ENCODE results near the gene F11R. TPM values are rescaled to one million over a fixed set of nuclear protein-coding genes. Genes with fewer than 3 reads are reported as not detected.

The F11R gene
- total and polyA plus RNA-seq, 4 donors: 25.8 to 80.4 (median 45.6) TPM

- Histone ChIP-seq H3K4me1 (ENCODE audit: control insufficient read depth in 4 of 4, insufficient read depth in 4 of 4, low read length in 3 of 4) (no peaks in the 10 kb centered on the region), H3K9me3 (ENCODE audit: control insufficient read depth in 4 of 4, low read length in 3 of 4) (peaks cover 0 to 7% (median 2%) of the 10 kb centered on the region in 4 donors), H3K36me3 (ENCODE audit: control insufficient read depth in 4 of 4, insufficient read depth in 3 of 4, low read depth in 1 of 4, low read length in 3 of 4) (peaks cover 0 to 5% (median 0%) of the 10 kb centered on the region in 4 donors), H3K27ac (ENCODE audit: low read depth in 1 of 2, low read length in 2 of 2) (no peak overlapping the region), H3K27me3 (ENCODE audit: control insufficient read depth in 4 of 4, insufficient read depth in 4 of 4, low read length in 3 of 4) (no peaks in the 10 kb centered on the region), H3K4me3 (ENCODE audit: low read depth in 1 of 3, low read length in 3 of 3) (no peak overlapping the region), H3K9ac (ENCODE audit: low read depth in 1 of 2, low read length in 2 of 2) (no peak overlapping the region)
- no peak for DNase-seq (ENCODE audit: low spot score)
- WGBS: 88% methylated on average over 3 of the region's 3 CpGs
- TF ChIP-seq JUND (IDR thresholded peaks at IDR 0.05): no peak
- TF ChIP-seq EGR1 (IDR thresholded peaks at IDR 0.05; ENCODE audit: low read depth in 2 of 2): no peak
Measured at GRCh38 chr1:161052899-161053298, 31.9 kb upstream of the F11R start.

DNA sequence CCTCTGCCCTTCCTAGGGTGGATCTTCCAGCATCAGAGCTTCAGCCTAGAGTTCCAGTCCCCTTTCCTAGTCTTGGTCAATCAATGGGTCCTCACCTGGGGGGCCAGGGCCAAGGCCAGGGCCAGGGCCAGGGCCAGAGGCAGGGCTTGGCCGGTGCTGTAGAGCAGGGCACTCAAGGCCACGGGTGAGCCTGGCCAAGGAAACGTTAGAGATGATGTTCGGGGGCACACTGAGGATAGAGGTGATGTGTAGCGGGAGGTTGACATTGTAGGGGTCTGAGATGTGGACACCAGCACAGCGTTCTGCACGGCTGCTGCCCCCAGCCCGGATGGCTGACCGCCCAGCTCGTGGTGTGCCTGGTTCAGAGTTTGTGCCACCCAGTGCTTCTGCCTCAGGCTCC, 30.3 kb upstream of the F11R start:
- peaks cover 0 to 10% (median 2%) of the 10 kb centered on the region in 4 donors for H3K4me1 ChIP-seq (ENCODE audit: control insufficient read depth in 4 of 4, insufficient read depth in 4 of 4, low read length in 3 of 4)
- H3K4me3 ChIP-seq (ENCODE audit: low read depth in 1 of 3, low read length in 3 of 3): no peak overlapping the region
- H3K27ac ChIP-seq (ENCODE audit: low read depth in 1 of 2, low read length in 2 of 2): no peak overlapping the region
- H3K9ac ChIP-seq (ENCODE audit: low read depth in 1 of 2, low read length in 2 of 2): no peak overlapping the region
- peaks cover 0 to 5% (median 0%) of the 10 kb centered on the region in 4 donors for H3K36me3 ChIP-seq (ENCODE audit: control insufficient read depth in 4 of 4, insufficient read depth in 3 of 4, low read depth in 1 of 4, low read length in 3 of 4)
- H3K27me3 ChIP-seq (ENCODE audit: control insufficient read depth in 4 of 4, insufficient read depth in 4 of 4, low read length in 3 of 4): no peaks in the 10 kb centered on the region
- no peak for TF ChIP-seq FOXA1 (IDR thresholded peaks at IDR 0.05)
- TF ChIP-seq NR2F2 (IDR thresholded peaks at IDR 0.05): no peak
- TF ChIP-seq MAX (IDR thresholded peaks at IDR 0.05): no peak
- TF ChIP-seq REST (IDR thresholded peaks at IDR 0.05): no peak
- TF ChIP-seq EGR1 (IDR thresholded peaks at IDR 0.05; ENCODE audit: low read depth in 2 of 2): no peak
- TF ChIP-seq, protein P1, sequence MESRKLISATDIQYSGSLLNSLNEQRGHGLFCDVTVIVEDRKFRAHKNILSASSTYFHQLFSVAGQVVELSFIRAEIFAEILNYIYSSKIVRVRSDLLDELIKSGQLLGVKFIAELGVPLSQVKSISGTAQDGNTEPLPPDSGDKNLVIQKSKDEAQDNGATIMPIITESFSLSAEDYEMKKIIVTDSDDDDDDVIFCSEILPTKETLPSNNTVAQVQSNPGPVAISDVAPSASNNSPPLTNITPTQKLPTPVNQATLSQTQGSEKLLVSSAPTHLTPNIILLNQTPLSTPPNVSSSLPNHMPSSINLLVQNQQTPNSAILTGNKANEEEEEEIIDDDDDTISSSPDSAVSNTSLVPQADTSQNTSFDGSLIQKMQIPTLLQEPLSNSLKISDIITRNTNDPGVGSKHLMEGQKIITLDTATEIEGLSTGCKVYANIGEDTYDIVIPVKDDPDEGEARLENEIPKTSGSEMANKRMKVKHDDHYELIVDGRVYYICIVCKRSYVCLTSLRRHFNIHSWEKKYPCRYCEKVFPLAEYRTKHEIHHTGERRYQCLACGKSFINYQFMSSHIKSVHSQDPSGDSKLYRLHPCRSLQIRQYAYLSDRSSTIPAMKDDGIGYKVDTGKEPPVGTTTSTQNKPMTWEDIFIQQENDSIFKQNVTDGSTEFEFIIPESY (IDR thresholded peaks at IDR 0.05): no peak
- TF ChIP-seq GABPA (IDR thresholded peaks at IDR 0.05 in 1 of 2, conservative IDR thresholded peaks at IDR 0.05 in 1 of 2): no peak
- TF ChIP-seq HNF4G (IDR thresholded peaks at IDR 0.05): no peak
- no peak for TF ChIP-seq SP1 (IDR thresholded peaks at IDR 0.05)
- no peak for TF ChIP-seq HNF4A (conservative IDR thresholded peaks at IDR 0.05)
- TF ChIP-seq, protein P2, sequence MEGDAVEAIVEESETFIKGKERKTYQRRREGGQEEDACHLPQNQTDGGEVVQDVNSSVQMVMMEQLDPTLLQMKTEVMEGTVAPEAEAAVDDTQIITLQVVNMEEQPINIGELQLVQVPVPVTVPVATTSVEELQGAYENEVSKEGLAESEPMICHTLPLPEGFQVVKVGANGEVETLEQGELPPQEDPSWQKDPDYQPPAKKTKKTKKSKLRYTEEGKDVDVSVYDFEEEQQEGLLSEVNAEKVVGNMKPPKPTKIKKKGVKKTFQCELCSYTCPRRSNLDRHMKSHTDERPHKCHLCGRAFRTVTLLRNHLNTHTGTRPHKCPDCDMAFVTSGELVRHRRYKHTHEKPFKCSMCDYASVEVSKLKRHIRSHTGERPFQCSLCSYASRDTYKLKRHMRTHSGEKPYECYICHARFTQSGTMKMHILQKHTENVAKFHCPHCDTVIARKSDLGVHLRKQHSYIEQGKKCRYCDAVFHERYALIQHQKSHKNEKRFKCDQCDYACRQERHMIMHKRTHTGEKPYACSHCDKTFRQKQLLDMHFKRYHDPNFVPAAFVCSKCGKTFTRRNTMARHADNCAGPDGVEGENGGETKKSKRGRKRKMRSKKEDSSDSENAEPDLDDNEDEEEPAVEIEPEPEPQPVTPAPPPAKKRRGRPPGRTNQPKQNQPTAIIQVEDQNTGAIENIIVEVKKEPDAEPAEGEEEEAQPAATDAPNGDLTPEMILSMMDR (IDR thresholded peaks at IDR 0.05; ENCODE audit: low read depth, low read length, missing input control): no peak
- TF ChIP-seq ATF3 (IDR thresholded peaks at IDR 0.05): no peak
- TF ChIP-seq TAF1 (conservative IDR thresholded peaks at IDR 0.05): no peak
- no peak for TF ChIP-seq RAD21 (IDR thresholded peaks at IDR 0.05)
- no peak for TF ChIP-seq FOXA2 (IDR thresholded peaks at IDR 0.05)
- no peak for TF ChIP-seq RXRA (IDR thresholded peaks at IDR 0.05)
- TF ChIP-seq YY1 (IDR thresholded peaks at IDR 0.05): no peak
- H3K9me3 ChIP-seq (ENCODE audit: control insufficient read depth in 4 of 4, low read length in 3 of 4): peaks cover 0 to 7% (median 2%) of the 10 kb centered on the region in 4 donors
- no peak for DNase-seq (ENCODE audit: low spot score)
- 94% methylated on average over 10 of the region's 10 CpGs for WGBS

Measured in liver (tissue), 9 donors.